ENCODE results near the gene TMEM63B. TPM values are rescaled to one million over a fixed set of nuclear protein-coding genes. Genes with fewer than 3 reads are reported as not detected.

The TMEM63B gene
- polyA plus RNA-seq, 3 donors, result 1.3 to 25.7 (median 1.9) TPM

- H3K36me3 Mint-ChIP-seq, result peaks cover 25 to 29% of the 10 kb centered on the region in 2 donors
- Histone ChIP-seq H3K4me2 (replicated peaks; ENCODE audit: extremely low read depth, low read length, poor library complexity, severe bottlenecking) (no peak overlapping the region), H3K9ac (ENCODE audit: insufficient read depth, low read length, poor library complexity, severe bottlenecking) (no peak overlapping the region), H4K20me1 (ENCODE audit: insufficient read depth, low read length) (peaks cover 11% of the 10 kb centered on the region), H3K27ac (ENCODE audit: low read depth in 1 of 2, low read length in 2 of 2) (no peak overlapping the region), H3K4me3 (replicated peaks in 1 of 3; ENCODE audit: low read depth in 2 of 3, low read length in 3 of 3) (no peak overlapping the region), H3K36me3 (replicated peaks in 1 of 2; ENCODE audit: control insufficient read depth in 1 of 2, insufficient read depth in 2 of 2, low read length in 2 of 2) (peaks cover 16 to 30% of the 10 kb centered on the region in 2 donors), H3K9me3 (replicated peaks in 1 of 2; ENCODE audit: control insufficient read depth in 1 of 2, insufficient read depth in 1 of 2, low read length in 2 of 2) (no peaks in the 10 kb centered on the region), H2AFZ (ENCODE audit: insufficient read depth, low read depth, low read length, poor library complexity, severe bottlenecking) (no peak overlapping the region), H3K4me1 (ENCODE audit: control insufficient read depth in 1 of 2, insufficient read depth in 2 of 2, low read length in 2 of 2) (peaks cover 0 to 4% of the 10 kb centered on the region in 2 donors), H3K79me2 (ENCODE audit: insufficient read depth, low read length) (no peaks in the 10 kb centered on the region), H3K27me3 (ENCODE audit: control insufficient read depth in 2 of 2, insufficient read depth in 2 of 2, low read length in 2 of 2) (no peaks in the 10 kb centered on the region)
- H3K9me3 Mint-ChIP-seq, result peaks cover 0 to 4% (median 0%) of the 10 kb centered on the region in 7 donors
- no peak overlapping the region for H3K4me3 Mint-ChIP-seq
- TF ChIP-seq CTCF (IDR thresholded peaks at IDR 0.05), result no peak
- peaks cover 9% of the 10 kb centered on the region for H3K4me1 Mint-ChIP-seq
- H3K27ac Mint-ChIP-seq, result no peak overlapping the region
- peaks cover 0 to 6% (median 1%) of the 10 kb centered on the region in 3 donors for H3K27me3 Mint-ChIP-seq (ENCODE audit: low read depth in 3 of 3)
- 99% methylated on average over 15 of the region's 19 CpGs for WGBS (ENCODE audit: insufficient coverage)
- DNase-seq, result no peak
- intact Hi-C loops (cut with micrococcal nuclease), result loop anchor here in 1 of 2 donors (1.0 kb wide), 1 partner anchor 53 kb away; no protein-coding TSS in a partner anchor
These were observed 25.2 kb downstream of the TMEM63B start for GRCh38 chr6:44152533-44152932.

GRCh38 chr6:44154067-44154466, 26.7 kb downstream of the TMEM63B start:
- H3K27ac Mint-ChIP-seq, result no peak overlapping the region
- 85% methylated on average over 11 of the region's 12 CpGs for WGBS (ENCODE audit: insufficient coverage)

More at GRCh38 chr6:44154067-44154466, 26.7 kb downstream of the TMEM63B start:
- Histone ChIP-seq H3K4me3 (replicated peaks in 1 of 3; ENCODE audit: low read depth in 2 of 3, low read length in 3 of 3) (no peak overlapping the region), H3K4me2 (replicated peaks; ENCODE audit: extremely low read depth, low read length, poor library complexity, severe bottlenecking) (no peak overlapping the region), H3K36me3 (replicated peaks in 1 of 2; ENCODE audit: control insufficient read depth in 1 of 2, insufficient read depth in 2 of 2, low read length in 2 of 2) (peaks cover 4 to 14% of the 10 kb centered on the region in 2 donors), H3K4me1 (ENCODE audit: control insufficient read depth in 1 of 2, insufficient read depth in 2 of 2, low read length in 2 of 2) (peaks cover 0 to 4% of the 10 kb centered on the region in 2 donors), H3K27me3 (ENCODE audit: control insufficient read depth in 2 of 2, insufficient read depth in 2 of 2, low read length in 2 of 2) (no peaks in the 10 kb centered on the region), H3K9ac (ENCODE audit: insufficient read depth, low read length, poor library complexity, severe bottlenecking) (no peak overlapping the region), H3K79me2 (ENCODE audit: insufficient read depth, low read length) (no peaks in the 10 kb centered on the region), H3K27ac (ENCODE audit: low read depth in 1 of 2, low read length in 2 of 2) (no peak overlapping the region), H3K9me3 (replicated peaks in 1 of 2; ENCODE audit: control insufficient read depth in 1 of 2, insufficient read depth in 1 of 2, low read length in 2 of 2) (no peaks in the 10 kb centered on the region), H2AFZ (ENCODE audit: insufficient read depth, low read depth, low read length, poor library complexity, severe bottlenecking) (no peak overlapping the region), H4K20me1 (ENCODE audit: insufficient read depth, low read length) (peaks cover 11% of the 10 kb centered on the region)
- Mint-ChIP-seq H3K4me3 (no peak overlapping the region), H3K9me3 (peaks cover 0 to 4% (median 0%) of the 10 kb centered on the region in 7 donors), H3K27me3 (ENCODE audit: low read depth in 3 of 3) (peaks cover 0 to 7% (median 0%) of the 10 kb centered on the region in 3 donors), H3K4me1 (peaks cover 9% of the 10 kb centered on the region), H3K36me3 (peaks cover 10 to 15% of the 10 kb centered on the region in 2 donors)
- TF ChIP-seq CTCF (IDR thresholded peaks at IDR 0.05), result no peak
- DNase-seq, result no peak
- intact Hi-C loops (cut with micrococcal nuclease), result no loop called here
